NCI-H1092 treated with DMSO at 0.1 percent for 48 hours (cell line): ENCODE results near the gene ALKBH1.
A peak's percentile ranks its signal among the peaks of the same experiment; 100 is the strongest.
"Not testable (repeated sequence)": the region's sequence is repeated elsewhere in the genome, so short reads cannot be mapped to it uniquely, and the experiment has no call there.

Experiments
- DNase-seq: peaks from one replicate; lab custom pipeline; 2025; lab: John Stamatoyannopoulos, UW

The ALKBH1 gene, protein sequence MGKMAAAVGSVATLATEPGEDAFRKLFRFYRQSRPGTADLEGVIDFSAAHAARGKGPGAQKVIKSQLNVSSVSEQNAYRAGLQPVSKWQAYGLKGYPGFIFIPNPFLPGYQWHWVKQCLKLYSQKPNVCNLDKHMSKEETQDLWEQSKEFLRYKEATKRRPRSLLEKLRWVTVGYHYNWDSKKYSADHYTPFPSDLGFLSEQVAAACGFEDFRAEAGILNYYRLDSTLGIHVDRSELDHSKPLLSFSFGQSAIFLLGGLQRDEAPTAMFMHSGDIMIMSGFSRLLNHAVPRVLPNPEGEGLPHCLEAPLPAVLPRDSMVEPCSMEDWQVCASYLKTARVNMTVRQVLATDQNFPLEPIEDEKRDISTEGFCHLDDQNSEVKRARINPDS

GRCh38 chr14:77707724-77708408 is at the start of gene ALKBH1, which contains the start of gene SLIRP:
ALKBH1 (minus strand) TSS chr14:77708023; CDS start chr14:77708004, 19 bp downstream.
SLIRP (plus strand) TSS chr14:77708103; CDS start chr14:77708112, 9 bp downstream.
- DNase-seq: peak; percentile 87

GRCh38 chr14:77752799-77753516 is 45.1 kb upstream of the ALKBH1 start:
- no peak for DNase-seq

- DNase-seq: no peak
These were observed 44.4 kb upstream of the ALKBH1 start for GRCh38 chr14:77752266-77752665.

DNA sequence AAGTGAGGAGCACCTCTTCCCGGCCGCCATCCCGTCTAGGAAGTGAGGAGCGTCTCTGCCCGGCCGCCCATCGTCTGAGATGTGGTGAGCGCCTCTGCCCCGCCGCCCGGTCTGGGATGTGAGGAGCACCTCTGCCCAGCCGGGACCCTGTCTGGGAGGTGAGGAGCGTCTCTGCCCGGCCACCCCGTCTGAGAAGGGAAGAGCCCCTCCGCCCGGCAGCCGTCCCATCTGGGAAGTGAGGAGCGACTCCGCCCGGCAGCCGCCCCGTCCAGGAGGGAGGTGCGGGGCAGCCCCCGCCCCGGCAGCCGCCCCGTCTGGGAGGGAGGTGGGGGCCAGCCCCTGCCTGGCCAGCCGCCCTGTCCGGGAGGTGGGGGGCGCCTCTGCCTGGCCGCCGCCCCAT is 39.6 kb upstream of the ALKBH1 start:
- not testable (repeated sequence) for DNase-seq

DNA sequence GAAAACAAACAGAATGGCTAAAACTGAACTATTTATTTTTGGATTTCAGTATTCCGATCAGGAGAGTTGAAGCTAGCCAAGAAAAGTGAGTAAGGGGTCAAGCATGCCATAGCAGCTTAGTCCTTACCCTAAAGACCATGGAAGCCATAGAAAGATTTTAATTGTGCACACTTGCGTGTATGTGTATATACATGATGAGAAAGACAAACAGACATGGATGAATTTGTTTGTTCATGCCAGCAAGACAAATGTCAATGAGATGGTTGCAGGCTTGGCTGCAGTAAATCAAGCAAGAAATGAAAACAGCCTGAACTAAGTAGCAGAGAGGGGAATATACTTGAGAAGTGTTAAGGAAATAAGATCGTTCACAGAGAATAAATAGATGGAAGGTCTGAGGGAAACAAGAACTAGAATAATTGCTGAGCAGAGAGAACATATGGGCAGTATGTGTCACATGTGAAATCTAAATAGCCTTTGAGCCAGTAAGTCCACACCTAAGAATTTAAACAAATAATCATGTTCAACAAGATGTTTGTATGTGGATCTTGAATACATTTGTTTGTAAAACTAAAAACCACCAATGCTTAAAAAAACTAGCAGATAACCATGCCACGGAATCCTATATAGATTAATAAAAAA is 38.4 kb upstream of the ALKBH1 start:
- no peak for DNase-seq

DNA sequence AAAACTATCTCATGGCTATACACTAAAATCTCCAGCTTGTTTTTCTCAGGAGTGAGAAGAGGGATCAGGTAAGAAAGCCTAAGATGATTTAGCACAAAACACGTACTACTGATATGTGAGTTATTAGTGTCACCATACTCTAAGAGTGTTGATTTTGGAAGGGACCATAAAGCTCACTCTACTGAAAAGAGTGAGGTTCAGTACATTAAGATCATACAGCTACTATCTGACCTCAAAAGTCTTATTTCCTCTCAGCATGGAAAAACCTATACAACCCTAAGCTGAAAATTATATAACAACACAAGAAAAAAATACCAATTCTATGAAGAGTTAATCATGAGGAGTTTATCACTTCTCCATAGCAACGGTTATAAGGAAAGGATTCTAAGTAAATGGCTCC is 33.6 kb upstream of the ALKBH1 start:
- no peak for DNase-seq

DNA sequence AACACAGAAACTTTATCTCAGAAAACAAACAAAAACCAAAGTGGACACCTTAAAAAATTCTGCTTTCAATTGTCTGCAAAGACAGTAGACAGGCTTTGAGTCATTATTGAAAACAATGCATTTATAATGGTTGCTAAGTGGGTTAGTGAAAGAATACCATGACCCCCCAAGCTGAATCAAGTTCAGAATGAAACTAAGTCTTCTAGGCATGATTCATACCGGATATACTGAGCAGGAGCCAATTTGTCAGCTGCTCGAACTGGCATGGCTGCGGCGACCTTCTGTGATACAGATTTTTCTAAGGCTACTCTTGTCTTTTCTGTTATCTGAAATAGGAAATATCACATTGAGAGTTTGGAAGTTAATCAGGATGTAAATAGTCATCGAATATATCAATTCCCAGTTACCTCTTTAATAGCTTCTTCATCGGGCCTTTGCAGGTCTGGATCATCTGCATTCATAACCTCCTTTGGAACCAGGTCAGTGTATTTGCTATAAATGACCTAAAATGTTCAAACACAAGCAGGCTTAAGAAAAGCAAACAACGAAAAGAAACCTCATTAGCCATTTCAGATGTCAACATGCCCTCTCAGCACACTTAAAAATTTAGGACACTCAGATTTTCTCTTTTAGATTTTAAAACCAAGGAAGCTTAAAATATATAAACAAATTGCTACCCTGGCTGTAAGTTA is 30.9 kb upstream of the ALKBH1 start:
- DNase-seq: no peak

- DNase-seq: no peak
These were observed 23.2 kb upstream of the ALKBH1 start for GRCh38 chr14:77730976-77731497.

DNA sequence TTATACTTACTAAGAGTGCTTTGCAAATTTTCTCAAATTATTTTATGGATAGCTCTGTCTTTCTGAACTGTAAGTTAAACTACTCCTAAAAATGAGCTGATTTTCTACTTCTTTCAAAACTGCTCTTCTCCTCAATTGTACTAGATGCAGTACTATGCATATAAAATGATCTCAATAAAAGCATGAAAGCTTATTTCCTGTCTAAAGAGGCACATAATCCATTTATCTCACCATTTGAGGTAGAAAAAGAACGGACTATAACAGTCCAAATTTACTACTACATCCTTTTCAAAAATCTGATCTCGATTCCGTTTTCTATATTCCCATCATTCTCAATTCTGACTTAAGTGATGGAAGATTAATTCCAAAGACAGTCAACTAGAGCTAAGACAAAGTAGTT is 14.5 kb upstream of the ALKBH1 start:
- no peak for DNase-seq

GRCh38 chr14:77721437-77721836 is 13.6 kb upstream of the ALKBH1 start:
- no peak for DNase-seq

- no peak for DNase-seq
These were observed 9.9 kb upstream of the ALKBH1 start for GRCh38 chr14:77717608-77718305.

DNA sequence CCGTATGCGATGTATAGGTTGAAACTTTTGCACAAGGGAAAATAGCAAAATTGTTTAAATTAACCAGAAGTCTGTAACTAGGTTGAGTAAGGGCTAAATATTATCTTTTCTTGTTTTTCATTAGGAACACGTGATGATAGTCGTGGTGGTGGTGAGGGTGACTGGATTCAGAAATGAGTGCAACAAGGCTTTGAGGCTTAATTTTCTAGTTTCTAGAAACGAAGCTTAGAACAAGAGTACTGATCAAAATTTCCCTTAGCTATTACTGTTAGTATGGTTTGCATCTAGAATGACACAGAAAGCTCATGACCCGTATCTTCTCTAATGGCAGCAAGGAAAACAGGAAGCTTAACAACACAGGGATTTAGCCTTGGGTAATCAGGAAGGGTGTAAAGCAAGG is 7.1 kb upstream of the ALKBH1 start:
- DNase-seq: no peak

GRCh38 chr14:77710364-77710763 is 2.5 kb upstream of the ALKBH1 start:
- no peak for DNase-seq

DNA sequence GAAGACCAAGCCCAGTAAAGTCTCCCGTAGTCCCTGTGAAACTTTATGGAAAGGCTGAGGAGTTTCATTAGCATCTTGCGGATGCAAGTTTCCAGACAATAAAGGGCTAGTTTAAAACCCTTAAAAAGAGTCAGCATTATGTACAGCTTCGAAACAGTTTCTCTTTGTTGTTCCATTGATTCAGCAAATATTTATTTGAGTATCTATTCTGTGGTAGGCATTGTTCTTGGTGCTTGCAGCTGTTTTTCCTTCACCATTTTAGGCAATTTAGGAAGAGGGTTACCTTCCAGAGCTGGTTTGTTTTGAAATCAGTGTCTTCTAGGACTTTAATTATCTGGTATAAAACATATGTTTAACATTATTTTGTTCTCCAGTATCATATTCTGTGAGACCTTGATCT is 1.6 kb upstream of the ALKBH1 start:
- no peak for DNase-seq

- DNase-seq: no peak
These were observed 926 bp upstream of the ALKBH1 start for GRCh38 chr14:77708749-77709148.

GRCh38 chr14:77707355-77707723 is 484 bp downstream of the ALKBH1 start:
- peak; percentile 16 for DNase-seq

DNA sequence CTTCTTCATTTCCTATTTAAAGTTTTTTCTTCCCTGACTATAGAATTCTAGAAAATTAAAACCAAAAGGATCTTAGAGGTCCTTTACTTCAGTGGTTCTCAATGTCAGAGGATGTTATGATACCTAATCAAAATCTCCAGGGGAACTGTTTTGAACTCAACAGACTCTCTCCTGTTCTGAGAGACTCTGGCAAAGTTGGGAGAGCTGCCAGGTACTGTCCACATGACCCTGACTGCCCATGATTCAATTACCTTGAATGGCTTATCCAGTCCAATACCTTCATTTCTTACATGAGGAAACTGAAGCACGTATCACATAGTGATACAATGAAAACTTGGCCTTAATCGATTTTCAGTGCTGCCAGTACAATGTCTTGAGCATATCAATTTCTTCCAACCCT is 16.6 kb downstream of the ALKBH1 start:
- no peak for DNase-seq

GRCh38 chr14:77682158-77682553 is 25.7 kb downstream of the ALKBH1 start:
- DNase-seq: no peak

DNA sequence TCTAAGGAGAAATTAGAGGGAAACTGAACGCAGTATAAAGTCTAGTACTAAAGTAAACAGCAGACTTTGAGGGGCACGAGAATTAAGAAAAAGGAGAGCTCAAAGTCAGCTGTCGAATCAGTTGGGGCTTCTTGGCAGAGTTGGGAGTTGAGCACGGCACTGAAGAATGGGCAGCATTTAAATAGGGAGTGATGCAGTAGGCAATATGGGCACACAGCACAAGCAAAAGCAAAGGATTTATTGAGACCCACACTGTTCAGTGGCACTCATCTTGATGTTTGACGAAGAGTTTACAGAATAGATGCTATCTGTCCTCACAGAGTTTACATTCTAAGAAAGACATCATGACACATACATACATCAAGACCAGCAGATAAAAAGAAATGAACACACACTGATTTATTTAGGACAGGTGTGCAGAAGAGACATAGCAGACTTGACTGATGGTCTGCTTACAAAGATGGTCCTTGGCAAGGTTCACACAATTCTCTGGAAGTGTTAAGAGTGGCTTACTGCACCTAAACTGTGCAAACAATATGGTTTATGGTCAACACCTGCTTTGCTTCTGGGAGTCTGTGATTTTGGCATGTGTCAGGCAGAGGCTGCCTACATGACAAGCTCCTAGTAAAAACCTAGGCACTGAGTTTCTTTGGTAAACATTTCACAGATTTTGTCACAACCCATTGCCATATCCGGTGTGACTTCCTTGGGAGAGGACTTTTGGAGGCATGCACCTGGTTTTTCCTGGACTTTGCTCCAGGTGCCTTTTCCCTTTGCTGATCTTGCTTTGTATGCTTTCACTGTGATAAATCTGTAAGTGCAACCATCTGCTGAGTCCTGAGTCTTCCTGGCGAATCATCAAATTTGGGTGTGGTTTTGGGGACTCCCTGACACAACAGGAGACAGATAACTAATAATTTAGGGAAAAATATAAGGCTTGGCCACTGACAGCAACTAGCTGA is 26.3 kb downstream of the ALKBH1 start:
- DNase-seq: peak; percentile 16

GRCh38 chr14:77674931-77675330 is 32.9 kb downstream of the ALKBH1 start:
- no peak for DNase-seq
